Trophoblast cell (in vitro differentiated cells and primary cell): ENCODE data around the gene MARK2.

ENCODE experiments used
- DNase-seq, 2 donors: peaks; one replicate each; pipeline ENCODE4 v3.0.0-alpha.2; 2016
- H2AFZ ChIP-seq: 2 replicates; pipeline ENCODE4 v1.6.1; 2013; ENCODE audit warnings: low read length, moderate library complexity, mild to moderate bottlenecking; ENCODE audit not compliant: insufficient read depth, poor library complexity
- H2AK5ac ChIP-seq: 2 replicates; pipeline ENCODE4 v1.6.1; 2013; ENCODE audit warnings: mild to moderate bottlenecking, low read length
- H2BK120ac ChIP-seq: 2 replicates; pipeline ENCODE4 v1.6.1; 2013; ENCODE audit warnings: low read length, mild to moderate bottlenecking, moderate library complexity; ENCODE audit not compliant: insufficient read depth, poor library complexity
- H2BK12ac ChIP-seq: 2 replicates; pipeline ENCODE4 v1.6.1; 2013; ENCODE audit warnings: mild to moderate bottlenecking, low read length, moderate library complexity
- H2BK5ac ChIP-seq: 2 replicates; pipeline ENCODE4 v1.6.1; 2013; ENCODE audit warnings: low read length, low read depth, moderate library complexity, mild to moderate bottlenecking; ENCODE audit not compliant: poor library complexity
- H3K14ac ChIP-seq: 2 replicates; pipeline ENCODE4 v1.6.1; 2013; ENCODE audit warnings: mild to moderate bottlenecking, low read length
- H3K18ac ChIP-seq: 2 replicates; pipeline ENCODE4 v1.6.1; 2013; ENCODE audit warnings: mild to moderate bottlenecking, low read length
- H3K23ac ChIP-seq: 2 replicates; pipeline ENCODE4 v1.6.1; 2013; ENCODE audit warnings: low read length
- H3K27ac ChIP-seq: 2 replicates; pipeline ENCODE4 v1.5.1; 2013; ENCODE audit warnings: low read depth, mild to moderate bottlenecking, inconsistent platforms, low read length, moderate library complexity
- H3K27me3 ChIP-seq: 2 replicates; pipeline ENCODE4 v1.6.1; 2013; ENCODE audit warnings: inconsistent platforms, mild to moderate bottlenecking, low read length, moderate library complexity; ENCODE audit not compliant: insufficient read depth
- H3K36me3 ChIP-seq, 2 experiments: 1 replicate in 1 of 2; 2 replicates in 1 of 2; pipeline ENCODE4 v1.6.1; 2013; ENCODE audit warnings: low read length in 2 of 2, mild to moderate bottlenecking in 2 of 2, moderate library complexity in 1 of 2; ENCODE audit not compliant: insufficient read depth in 2 of 2, control insufficient read depth in 1 of 2
- H3K4ac ChIP-seq: 2 replicates; pipeline ENCODE4 v1.6.1; 2013; ENCODE audit warnings: low read depth, mild to moderate bottlenecking, low read length, moderate library complexity
- H3K4me1 ChIP-seq, 2 experiments: 1 replicate in 1 of 2; 2 replicates in 1 of 2; pipeline ENCODE4 v1.6.1; 2013; ENCODE audit warnings: low read length in 2 of 2, mild to moderate bottlenecking in 2 of 2, moderate library complexity in 1 of 2; ENCODE audit not compliant: insufficient read depth in 2 of 2, control insufficient read depth in 1 of 2
- H3K4me2 ChIP-seq: 2 replicates; pipeline ENCODE4 v1.6.1; 2013; ENCODE audit warnings: inconsistent platforms, mild to moderate bottlenecking, low read length, moderate library complexity
- H3K4me3 ChIP-seq: 2 replicates; pipeline ENCODE4 v1.5.1; 2013; ENCODE audit warnings: mild to moderate bottlenecking, low read depth, low read length, inconsistent platforms
- H3K79me1 ChIP-seq: one replicate; pipeline ENCODE4 v1.6.1; 2013; ENCODE audit warnings: low read length
- H3K79me2 ChIP-seq: 2 replicates; pipeline ENCODE4 v1.6.1; 2013; ENCODE audit warnings: low read length, mild to moderate bottlenecking; ENCODE audit not compliant: control insufficient read depth, insufficient read depth, poor library complexity
- H3K9ac ChIP-seq: 2 replicates; pipeline ENCODE4 v1.6.1; 2013; ENCODE audit warnings: mild to moderate bottlenecking, low read length
- H3K9me3 ChIP-seq: 2 replicates; pipeline ENCODE4 v1.6.1; 2013; ENCODE audit warnings: low read depth, mild to moderate bottlenecking, control low read depth, inconsistent platforms, low read length; ENCODE audit not compliant: insufficient read depth
- H4K12ac ChIP-seq: 2 replicates; pipeline ENCODE4 v1.6.1; 2013; ENCODE audit warnings: low read depth, mild to moderate bottlenecking, low read length, moderate library complexity
- H4K8ac ChIP-seq: 2 replicates; pipeline ENCODE4 v1.6.1; 2013; ENCODE audit warnings: low read depth, mild to moderate bottlenecking, low read length, moderate library complexity
- H4K91ac ChIP-seq: one replicate; pipeline ENCODE4 v1.6.1; 2013; ENCODE audit warnings: low read depth, mild to moderate bottlenecking, low read length, moderate library complexity
- WGBS: extraction: QIAGEN DNeasy Blood & Tissue Kit; methylation state at CpG from one replicate; pipeline ENCODE4 v1.1.7; 2013; ENCODE audit warnings: missing lambda C conversion rate; ENCODE audit not compliant: insufficient read length, insufficient coverage; ENCODE audit errors: extremely low coverage; 5-methylcytosine and 5-hydroxymethylcytosine counted together

Gene MARK2

DNA sequence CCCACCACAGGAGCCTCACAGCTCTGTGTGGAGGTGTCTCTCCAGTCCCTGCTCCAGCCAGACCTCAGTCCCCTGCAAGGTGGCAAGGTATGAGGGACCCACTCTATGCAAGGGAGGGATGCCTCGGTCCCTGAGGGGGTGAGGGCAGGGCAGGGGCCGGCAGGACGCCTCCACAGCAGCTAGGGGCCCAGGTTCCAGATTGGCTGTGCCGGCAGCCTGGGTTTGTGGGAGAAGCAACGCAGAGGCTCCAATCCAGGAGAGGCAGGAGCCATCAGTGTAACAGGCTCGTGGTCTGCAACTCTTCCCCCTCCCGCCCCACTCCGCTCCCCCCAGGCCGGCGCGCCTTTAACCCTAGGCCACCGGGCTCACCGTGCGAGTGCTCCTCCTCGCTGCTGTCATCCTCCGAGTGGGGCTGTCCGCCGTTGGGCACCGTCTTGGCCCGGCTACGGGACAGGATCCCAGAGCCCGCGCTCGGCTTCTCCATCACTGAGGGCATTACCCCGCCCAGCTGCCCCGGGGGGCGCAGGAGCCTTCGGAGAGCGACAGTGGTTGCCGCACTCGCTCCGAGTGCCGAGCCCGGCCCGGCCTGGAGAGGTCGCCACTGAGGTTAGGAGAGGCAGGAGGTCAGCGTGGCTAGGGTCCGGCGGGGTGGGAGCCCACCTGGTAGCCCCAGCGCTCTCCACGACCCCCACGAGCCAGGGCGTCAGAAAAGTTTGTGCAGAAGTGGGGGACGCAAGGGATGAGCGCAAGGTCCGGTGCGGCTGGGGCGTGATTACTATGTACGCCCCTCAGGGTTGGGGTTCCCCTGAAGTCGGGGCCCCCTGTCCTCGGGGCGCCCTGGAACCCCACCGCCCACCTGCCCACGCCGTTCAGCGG is 77.3 kb downstream of the MARK2 start:
- peak overlapping the region; percentile 79 for H2AK5ac ChIP-seq
- peak overlapping the region; percentile 79 for H2BK120ac ChIP-seq
- peaks cover 27 to 30% of the 10 kb centered on the region in 2 experiments for H3K36me3 ChIP-seq
- peak overlapping the region; percentile 80 for H3K4ac ChIP-seq
- H3K18ac ChIP-seq: peak overlapping the region; percentile 94
- peak overlapping the region; percentile 92 for H4K91ac ChIP-seq
- peak overlapping the region; percentile 48 for H2BK12ac ChIP-seq
- WGBS: no CpG with 5 or more reads among the region's 56 CpGs
- peak overlapping the region; percentile 43 for H2BK5ac ChIP-seq
- peak overlapping the region; percentile 92 for H3K14ac ChIP-seq
- H4K12ac ChIP-seq: peak overlapping the region; percentile 76
- peaks cover 10% of the 10 kb centered on the region for H3K79me2 ChIP-seq
- H3K27ac ChIP-seq: peak overlapping the region; percentile 66
- peak overlapping the region; percentile 69 for H4K8ac ChIP-seq
- H2AFZ ChIP-seq: peak overlapping the region; percentile 40
- peak overlapping the region; percentile 92 for H3K4me2 ChIP-seq
- peaks cover 47 to 53% of the 10 kb centered on the region in 2 experiments for H3K4me1 ChIP-seq
- H3K4me3 ChIP-seq: peak overlapping the region; percentile 74
- no peak overlapping the region for H3K23ac ChIP-seq
- no peaks in the 10 kb centered on the region for H3K27me3 ChIP-seq
- peaks cover 40% of the 10 kb centered on the region for H3K79me1 ChIP-seq
- H3K9ac ChIP-seq: peak overlapping the region; percentile 79
- DNase-seq: peak; percentile 42 to 64
- no peaks in the 10 kb centered on the region for H3K9me3 ChIP-seq

GRCh38 chr11:63916837-63917691 is 78.2 kb downstream of the MARK2 start, which contains the start of gene RCOR2:
TSS of gene RCOR2 (minus strand) at chr11:63917164. CDS start at chr11:63916456, 708 bp downstream.
- H3K9me3 ChIP-seq: no peaks in the 10 kb centered on the region
- H3K4me3 ChIP-seq: peak within 1 kb of the TSS; percentile 74
- peaks cover 40% of the 10 kb centered on the region for H3K79me1 ChIP-seq
- WGBS: no CpG with 5 or more reads among the region's 85 CpGs
- peak within 1 kb of the TSS; percentile 79 for H2AK5ac ChIP-seq
- H4K12ac ChIP-seq: peak within 1 kb of the TSS; percentile 76
- H3K36me3 ChIP-seq: peaks cover 25% of the 10 kb centered on the region in 2 experiments
- peak; percentile 87 to 93 for DNase-seq
- peak within 1 kb of the TSS; percentile 80 for H3K4ac ChIP-seq
- H2BK5ac ChIP-seq: peak within 1 kb of the TSS; percentile 43
- peaks cover 10% of the 10 kb centered on the region for H3K79me2 ChIP-seq
- no peaks in the 10 kb centered on the region for H3K27me3 ChIP-seq
- H4K91ac ChIP-seq: peak within 1 kb of the TSS; percentile 97
- H2AFZ ChIP-seq: peak within 1 kb of the TSS; percentile 61
- peak within 1 kb of the TSS; percentile 85 for H4K8ac ChIP-seq
- peak within 1 kb of the TSS; percentile 66 for H3K27ac ChIP-seq
- H2BK120ac ChIP-seq: peak within 1 kb of the TSS; percentile 79
- H3K14ac ChIP-seq: peak within 1 kb of the TSS; percentile 93
- H3K4me1 ChIP-seq: peaks cover 43 to 49% of the 10 kb centered on the region in 2 experiments
- peak within 1 kb of the TSS; percentile 79 for H2BK12ac ChIP-seq
- H3K18ac ChIP-seq: peak within 1 kb of the TSS; percentile 94
- peak within 1 kb of the TSS; percentile 79 for H3K9ac ChIP-seq
- no peak within 1 kb of the TSS for H3K23ac ChIP-seq
- peak within 1 kb of the TSS; percentile 92 for H3K4me2 ChIP-seq

DNA sequence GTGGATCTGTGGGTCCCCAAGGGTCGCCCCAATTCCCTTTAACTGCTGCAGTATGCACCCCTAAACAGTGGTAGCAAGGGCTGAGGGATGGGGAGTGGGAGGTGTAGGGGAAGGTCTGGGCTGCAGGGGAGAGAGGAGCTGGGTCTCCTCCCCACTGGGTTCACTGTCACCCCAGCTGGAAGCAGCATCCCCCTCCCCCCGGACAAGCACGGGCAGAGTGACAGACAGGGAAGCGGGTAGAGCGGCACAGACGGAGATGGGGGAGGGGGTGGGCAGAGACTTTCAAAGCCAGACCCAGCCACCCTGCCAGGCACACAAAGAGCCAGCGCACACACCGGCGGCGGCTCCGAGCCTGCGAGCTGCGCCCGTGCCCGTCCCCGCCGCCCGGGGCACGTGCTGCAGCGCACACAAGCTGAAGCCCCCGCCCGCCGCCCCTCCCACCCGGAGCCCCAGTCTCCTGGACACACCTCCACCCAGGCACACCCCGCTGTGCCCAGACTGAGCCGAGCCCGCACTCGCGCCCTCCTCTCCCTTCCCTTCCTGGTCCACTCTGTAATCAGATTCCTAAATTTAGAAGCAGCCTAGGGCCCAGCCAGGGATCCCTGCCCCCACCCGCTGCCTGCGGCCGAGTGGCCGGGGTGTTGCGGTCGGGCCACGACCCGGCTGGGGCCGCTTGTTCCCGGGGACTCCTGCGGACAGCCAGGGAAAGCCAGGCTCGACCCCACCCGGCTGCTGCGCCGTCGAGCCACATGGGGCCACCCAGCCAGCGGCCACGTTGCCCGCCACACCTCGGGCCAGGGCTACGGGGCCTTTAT is 79.0 kb downstream of the MARK2 start:
- no CpG with 5 or more reads among the region's 50 CpGs for WGBS
- peak overlapping the region; percentile 46 for H3K27ac ChIP-seq
- H3K9me3 ChIP-seq: peaks cover under 1% of the 10 kb centered on the region
- peak overlapping the region; percentile 61 for H2AFZ ChIP-seq
- peak overlapping the region; percentile 12 for H2AK5ac ChIP-seq
- H2BK5ac ChIP-seq: peak overlapping the region; percentile 10
- DNase-seq: peak; percentile 50 to 57
- H3K4me2 ChIP-seq: peak overlapping the region; percentile 70
- peaks cover 40% of the 10 kb centered on the region for H3K79me1 ChIP-seq
- H2BK120ac ChIP-seq: peak overlapping the region; percentile 76
- peak overlapping the region; percentile 74 for H3K4me3 ChIP-seq
- no peak overlapping the region for H3K23ac ChIP-seq
- peak overlapping the region; percentile 93 for H3K14ac ChIP-seq
- peak overlapping the region; percentile 8 for H3K9ac ChIP-seq
- peak overlapping the region; percentile 97 for H4K91ac ChIP-seq
- peaks cover 10% of the 10 kb centered on the region for H3K79me2 ChIP-seq
- H2BK12ac ChIP-seq: peak overlapping the region; percentile 79
- H3K36me3 ChIP-seq: peaks cover 17% of the 10 kb centered on the region in 2 experiments
- peaks cover 43 to 49% of the 10 kb centered on the region in 2 experiments for H3K4me1 ChIP-seq
- peak overlapping the region; percentile 74 for H4K12ac ChIP-seq
- no peaks in the 10 kb centered on the region for H3K27me3 ChIP-seq
- H4K8ac ChIP-seq: peak overlapping the region; percentile 85
- H3K18ac ChIP-seq: peak overlapping the region; percentile 71
- H3K4ac ChIP-seq: peak overlapping the region; percentile 7
